ENCODE data around the gene PXK. TPM values are rescaled to one million over a fixed set of nuclear protein-coding genes. Genes with fewer than 3 reads are reported as not detected.
"Not testable (repeated sequence)": the region's sequence is repeated elsewhere in the genome, so short reads cannot be mapped to it uniquely, and the experiment has no call there.

The PXK gene
- total and polyA plus RNA-seq, 4 experiments from 2014 or later, result 20.0 to 28.7 (median 21.8) TPM

DNA sequence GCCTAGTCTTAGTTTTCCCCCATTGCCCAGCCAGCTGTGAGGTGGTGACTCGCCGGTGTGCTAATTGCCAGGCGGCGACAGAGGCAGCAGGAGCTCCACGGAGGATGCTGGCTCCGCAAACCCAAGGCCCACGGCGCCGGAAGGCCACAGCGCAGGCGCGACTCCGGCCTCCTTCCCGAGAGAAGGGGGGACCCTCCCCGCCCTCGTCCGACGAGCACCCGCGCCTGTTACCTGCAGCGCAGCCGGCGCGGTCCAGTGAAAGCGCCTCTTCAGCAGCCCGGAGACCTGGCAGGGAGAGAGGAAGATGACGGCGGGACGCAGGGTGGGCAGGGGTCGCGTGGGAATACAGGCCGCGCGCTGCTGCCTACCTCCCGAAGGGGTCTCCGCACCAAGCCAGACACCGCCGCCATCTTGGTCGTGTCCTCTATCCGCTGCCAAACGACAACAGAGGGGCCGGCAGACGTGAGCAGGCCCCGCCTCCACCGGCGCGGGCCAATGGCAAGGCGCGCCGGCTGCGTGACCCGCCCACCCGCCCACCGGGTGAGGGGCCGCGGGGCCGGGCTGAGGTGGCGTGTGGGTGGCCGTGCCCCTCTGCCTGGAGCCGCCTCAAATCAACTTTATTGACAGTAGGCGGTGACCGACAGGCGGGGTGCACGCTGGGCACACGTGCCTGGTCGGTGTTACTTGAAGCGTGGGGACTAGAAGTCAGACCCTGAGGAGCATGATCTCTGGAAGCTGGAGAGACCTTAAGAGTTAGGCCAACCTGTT is 100.9 kb downstream of the PXK start, which contains the start of gene PDHB:
TSS of gene PDHB (minus strand) at position 433 of the 768 bp plus-strand sequence. CDS start at position 410, 23 bp downstream.
- Histone ChIP-seq H3K27me3 (ENCODE audit: insufficient read depth, low read length) (no peaks in the 10 kb centered on the region), H3K36me3 (ENCODE audit: insufficient read depth, low read length) (peaks cover 30% of the 10 kb centered on the region), H3K9me3 (ENCODE audit: control insufficient read depth in 1 of 2, low read length in 2 of 2) (no peaks in the 10 kb centered on the region), H3K27ac (ENCODE audit: low read depth, low read length) (peak within 1 kb of the TSS; percentile 77), H3K4me3 (ENCODE audit: low read length in 2 of 2) (peak within 1 kb of the TSS; percentile 69 to 82), H3K4me1 (ENCODE audit: insufficient read depth, low read length) (peaks cover 25% of the 10 kb centered on the region)
- peaks cover 24 to 36% of the 10 kb centered on the region in 2 donors for H3K36me3 Mint-ChIP-seq
- POLR2A ChIA-PET (ENCODE audit: partially characterized antibody), result interaction anchor here (0.6 to 2.6 kb wide), 12 partner anchors 9 to 678 kb away, joined by 3 to 31 read pairs (median 6); partner anchors contain the start of genes HTD2, KCTD6, PXK and RPP14
- H3K4me1 Mint-ChIP-seq, result peaks cover 16 to 36% (median 25%) of the 10 kb centered on the region in 4 donors
- peak within 1 kb of the TSS; percentile 91 to 94 (median 92) for H3K4me3 Mint-ChIP-seq
- peak; percentile 86 to 91 (median 89) for DNase-seq
- H3K27ac Mint-ChIP-seq, result peak within 1 kb of the TSS; percentile 88 to 98 (median 91)
- H3K9me3 Mint-ChIP-seq, result no peaks in the 10 kb centered on the region
- intact Hi-C loops (cut with micrococcal nuclease), result loop anchor here (1.0 to 10.0 kb wide), 4 partner anchors 58 to 429 kb away; partner anchors contain the start of genes FLNB, HTD2 and RPP14
- CTCF ChIA-PET (ENCODE audit: partially characterized antibody), result interaction anchor here (1.6 to 2.7 kb wide), 4 partner anchors 18 to 127 kb away, joined by 3 to 18 read pairs (median 11); partner anchors contain the start of genes HTD2, KCTD6 and RPP14
- no peaks in the 10 kb centered on the region for H3K27me3 Mint-ChIP-seq

DNA sequence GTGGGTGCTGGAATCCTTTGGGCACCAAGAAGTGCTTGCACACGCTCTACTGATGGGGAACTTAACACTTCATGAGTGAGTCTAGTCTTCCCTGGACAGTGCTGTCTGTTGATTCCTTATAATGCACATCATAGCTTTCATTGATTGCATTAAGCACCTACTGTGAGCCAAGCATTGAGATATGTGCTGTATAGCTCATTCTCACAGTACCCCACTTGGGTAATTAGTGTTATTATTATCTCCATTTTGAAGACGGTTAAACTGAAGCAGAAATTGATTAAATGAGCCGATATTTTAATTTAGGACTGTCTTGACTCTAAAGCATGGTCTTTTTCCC is 101.4 kb downstream of the PXK start:
- peak overlapping the region; percentile 66 to 95 (median 88) for H3K27ac Mint-ChIP-seq
- no peaks in the 10 kb centered on the region for H3K9me3 Mint-ChIP-seq
- ChIA-PET CTCF (ENCODE audit: partially characterized antibody) (interaction anchor here (1.6 to 2.7 kb wide), 4 partner anchors 19 to 128 kb away, joined by 3 to 18 read pairs (median 11); partner anchors contain the start of genes HTD2, KCTD6 and RPP14), POLR2A (ENCODE audit: partially characterized antibody) (interaction anchor here (0.6 to 2.6 kb wide), 8 partner anchors 9 to 678 kb away, joined by 3 to 31 read pairs (median 8); partner anchors contain the start of genes HTD2, KCTD6, PXK and RPP14)
- H3K27me3 ChIP-seq (ENCODE audit: insufficient read depth, low read length), result no peaks in the 10 kb centered on the region
- no peaks in the 10 kb centered on the region for H3K9me3 ChIP-seq (ENCODE audit: control insufficient read depth in 1 of 2, low read length in 2 of 2)
- H3K4me1 ChIP-seq (ENCODE audit: insufficient read depth, low read length), result peaks cover 25% of the 10 kb centered on the region
- H3K4me1 Mint-ChIP-seq, result peaks cover 16 to 36% (median 24%) of the 10 kb centered on the region in 4 donors
- intact Hi-C loops (cut with micrococcal nuclease), result loop anchor here (10.0 kb wide), 1 partner anchor 429 kb away; the partner anchor contains the start of gene FLNB
- H3K36me3 Mint-ChIP-seq, result peaks cover 19 to 31% of the 10 kb centered on the region in 2 donors
- peaks cover 24% of the 10 kb centered on the region for H3K36me3 ChIP-seq (ENCODE audit: insufficient read depth, low read length)
- peak overlapping the region in 1 of 2 donors; percentile 82 for H3K4me3 ChIP-seq (ENCODE audit: low read length in 2 of 2)
- peak overlapping the region; percentile 46 for H3K27ac ChIP-seq (ENCODE audit: low read depth, low read length)
- peak overlapping the region; percentile 87 to 94 (median 92) for H3K4me3 Mint-ChIP-seq
- DNase-seq, result no peak
- H3K27me3 Mint-ChIP-seq, result no peaks in the 10 kb centered on the region

DNA sequence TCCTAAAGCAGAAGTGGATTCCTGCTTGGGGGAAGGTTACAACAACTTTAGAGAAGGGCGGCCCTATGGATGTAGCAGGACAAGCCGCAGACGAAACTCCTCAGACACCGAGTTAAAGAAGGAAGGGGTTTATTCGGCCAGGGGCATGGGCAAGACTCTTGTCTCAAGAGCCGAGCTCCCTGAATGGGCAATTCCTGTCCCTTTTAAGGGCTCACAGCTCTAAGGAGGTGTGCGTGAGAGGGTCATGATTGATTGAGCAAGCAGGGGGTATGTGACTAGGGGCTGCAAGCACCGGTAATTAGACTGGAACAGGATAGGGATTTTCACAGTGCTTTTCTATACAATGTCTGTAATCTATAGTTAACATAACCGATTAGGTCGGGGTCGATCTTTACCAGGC is 101.8 kb downstream of the PXK start:
- Mint-ChIP-seq H3K27me3 (no peaks in the 10 kb centered on the region), H3K4me3 (peak overlapping the region in 7 of 8 donors; percentile 20 to 94 (median 91)), H3K36me3 (peaks cover 15 to 27% of the 10 kb centered on the region in 2 donors), H3K27ac (peak overlapping the region in 6 of 7 donors; percentile 52 to 88 (median 86)), H3K9me3 (no peaks in the 10 kb centered on the region), H3K4me1 (peaks cover 16 to 36% (median 24%) of the 10 kb centered on the region in 4 donors)
- Histone ChIP-seq H3K36me3 (ENCODE audit: insufficient read depth, low read length) (peaks cover 20% of the 10 kb centered on the region), H3K4me1 (ENCODE audit: insufficient read depth, low read length) (peaks cover 25% of the 10 kb centered on the region), H3K27ac (ENCODE audit: low read depth, low read length) (no peak overlapping the region), H3K9me3 (ENCODE audit: control insufficient read depth in 1 of 2, low read length in 2 of 2) (no peaks in the 10 kb centered on the region), H3K4me3 (ENCODE audit: low read length in 2 of 2) (no peak overlapping the region), H3K27me3 (ENCODE audit: insufficient read depth, low read length) (no peaks in the 10 kb centered on the region)
- ChIA-PET CTCF (ENCODE audit: partially characterized antibody) (interaction anchor here (1.6 to 2.7 kb wide), 3 partner anchors 29 to 128 kb away, joined by 3 to 18 read pairs (median 12); partner anchors contain the start of genes HTD2, KCTD6 and RPP14), POLR2A (ENCODE audit: partially characterized antibody) (interaction anchor here (0.6 to 2.6 kb wide), 8 partner anchors 9 to 679 kb away, joined by 3 to 31 read pairs (median 8); partner anchors contain the start of genes HTD2, KCTD6, PXK and RPP14)
- no peak for DNase-seq
- intact Hi-C loops (cut with micrococcal nuclease), result loop anchor here (10.0 kb wide), 1 partner anchor 430 kb away; the partner anchor contains the start of gene FLNB

DNA sequence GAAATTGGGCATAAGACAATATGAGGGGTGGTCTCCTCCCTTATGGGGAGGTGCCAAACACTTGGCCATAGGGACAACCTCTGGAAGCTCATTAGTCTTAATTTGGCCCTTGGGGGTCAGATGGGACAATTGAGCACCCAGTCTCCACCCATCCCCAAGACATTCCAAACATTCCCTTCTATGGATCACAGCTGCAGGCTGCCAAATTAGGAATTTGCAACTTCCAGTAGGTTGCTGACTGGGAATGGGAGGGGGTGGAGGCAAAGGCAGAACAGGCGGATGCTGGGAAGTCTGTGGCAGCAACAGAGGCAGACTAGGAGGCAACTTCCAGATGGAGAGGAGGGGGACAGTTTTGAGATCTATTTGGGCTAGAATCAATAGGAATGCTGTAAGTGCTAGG is 102.3 kb downstream of the PXK start:
- POLR2A ChIA-PET (ENCODE audit: partially characterized antibody), result no interaction called here
- H3K36me3 ChIP-seq (ENCODE audit: insufficient read depth, low read length), result peaks cover 15% of the 10 kb centered on the region
- H3K4me1 ChIP-seq (ENCODE audit: insufficient read depth, low read length), result peaks cover 25% of the 10 kb centered on the region
- H3K9me3 Mint-ChIP-seq, result no peaks in the 10 kb centered on the region
- intact Hi-C loops (cut with micrococcal nuclease), result loop anchor here (10.0 kb wide), 1 partner anchor 430 kb away; the partner anchor contains the start of gene FLNB
- H3K27ac ChIP-seq (ENCODE audit: low read depth, low read length), result no peak overlapping the region
- H3K4me3 Mint-ChIP-seq, result peak overlapping the region in 3 of 8 donors; percentile 1 to 93 (median 91)
- CTCF ChIA-PET (ENCODE audit: partially characterized antibody), result interaction anchor here (1.6 to 2.7 kb wide), 3 partner anchors 29 to 129 kb away, joined by 3 to 18 read pairs (median 12); partner anchors contain the start of genes HTD2, KCTD6 and RPP14
- peaks cover 16 to 36% (median 24%) of the 10 kb centered on the region in 4 donors for H3K4me1 Mint-ChIP-seq
- no peaks in the 10 kb centered on the region for H3K9me3 ChIP-seq (ENCODE audit: control insufficient read depth in 1 of 2, low read length in 2 of 2)
- H3K27me3 ChIP-seq (ENCODE audit: insufficient read depth, low read length), result no peaks in the 10 kb centered on the region
- H3K4me3 ChIP-seq (ENCODE audit: low read length in 2 of 2), result no peak overlapping the region
- H3K27me3 Mint-ChIP-seq, result no peaks in the 10 kb centered on the region
- no peak for DNase-seq
- peaks cover 11 to 22% of the 10 kb centered on the region in 2 donors for H3K36me3 Mint-ChIP-seq
- H3K27ac Mint-ChIP-seq, result peak overlapping the region in 2 of 7 donors; percentile 46 to 68

DNA sequence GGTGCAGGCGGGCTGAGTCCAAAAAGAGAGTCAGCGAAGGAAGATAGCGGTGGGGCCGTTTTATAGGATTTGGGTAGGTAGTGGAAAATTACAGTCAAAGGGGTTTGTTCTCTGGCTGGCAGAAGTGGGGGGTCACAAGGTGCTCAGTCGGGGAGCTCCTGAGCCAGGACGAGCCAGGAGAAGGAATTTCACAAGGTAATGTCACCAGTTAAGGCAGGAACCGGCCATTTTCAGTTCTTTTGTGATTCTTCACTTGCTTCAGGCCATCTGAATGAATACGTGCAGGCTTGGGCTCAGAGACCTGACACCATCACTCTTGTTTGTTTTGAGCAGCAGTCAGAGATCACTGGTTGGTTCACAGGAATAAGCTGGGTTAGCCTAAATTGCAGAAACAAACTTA is 104.6 kb downstream of the PXK start:
- H3K4me3 Mint-ChIP-seq; H3K27ac ChIP-seq (ENCODE audit: low read depth, low read length); DNase-seq; H3K4me3 ChIP-seq (ENCODE audit: low read length in 2 of 2); POLR2A ChIA-PET (ENCODE audit: partially characterized antibody); H3K27me3 ChIP-seq (ENCODE audit: insufficient read depth, low read length); H3K9me3 ChIP-seq (ENCODE audit: control insufficient read depth in 1 of 2, low read length in 2 of 2); H3K27me3 Mint-ChIP-seq; H3K9me3 Mint-ChIP-seq; H3K36me3 ChIP-seq (ENCODE audit: insufficient read depth, low read length); H3K36me3 Mint-ChIP-seq: not testable (repeated sequence)
- Mint-ChIP-seq H3K4me1 (peaks cover 9 to 28% (median 17%) of the 10 kb centered on the region in 4 donors), H3K27ac (peak overlapping the region in 1 of 7 donors; percentile 0)
- intact Hi-C loops (cut with micrococcal nuclease), result loop anchor here (10.0 kb wide), 1 partner anchor 432 kb away; the partner anchor contains the start of gene FLNB
- H3K4me1 ChIP-seq (ENCODE audit: insufficient read depth, low read length), result peaks cover 16% of the 10 kb centered on the region
- CTCF ChIA-PET (ENCODE audit: partially characterized antibody), result interaction anchor here (1.2 kb wide), 2 partner anchors 27 to 103 kb away, joined by 4 read pairs; no protein-coding TSS in a partner anchor

DNA sequence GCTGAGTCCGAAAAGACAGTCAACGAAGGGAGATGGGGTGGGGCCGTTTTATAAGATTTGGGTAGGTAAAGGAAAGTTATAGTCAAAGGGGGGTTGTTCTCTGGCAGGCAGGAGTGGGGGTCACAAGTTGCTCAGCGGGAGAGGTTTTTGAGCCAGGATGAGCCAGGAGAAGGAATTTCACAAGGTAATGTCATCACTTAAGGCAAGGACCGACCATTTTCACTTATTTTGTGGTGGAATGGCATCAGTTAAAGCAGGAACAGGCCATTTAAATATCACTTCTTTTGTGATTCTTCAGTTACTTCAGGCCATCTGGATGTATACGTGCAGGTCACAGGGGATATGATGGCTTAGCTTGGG is 108.3 kb downstream of the PXK start:
- H3K4me1 Mint-ChIP-seq; H3K4me3 ChIP-seq (ENCODE audit: low read length in 2 of 2); H3K9me3 Mint-ChIP-seq; H3K36me3 ChIP-seq (ENCODE audit: insufficient read depth, low read length); H3K27me3 ChIP-seq (ENCODE audit: insufficient read depth, low read length); intact Hi-C loops (cut with micrococcal nuclease); H3K4me3 Mint-ChIP-seq; H3K27me3 Mint-ChIP-seq; POLR2A ChIA-PET (ENCODE audit: partially characterized antibody); H3K36me3 Mint-ChIP-seq; H3K4me1 ChIP-seq (ENCODE audit: insufficient read depth, low read length); H3K27ac ChIP-seq (ENCODE audit: low read depth, low read length); DNase-seq; H3K9me3 ChIP-seq (ENCODE audit: control insufficient read depth in 1 of 2, low read length in 2 of 2); H3K27ac Mint-ChIP-seq: not testable (repeated sequence)
- CTCF ChIA-PET (ENCODE audit: partially characterized antibody), result interaction anchor here (1.0 kb wide), 1 partner anchor 50 kb away, joined by 3 read pairs; no protein-coding TSS in a partner anchor
